GM12873 (cell line): ENCODE results near the gene PDSS2.
A peak's percentile ranks its signal among the peaks of the same experiment; 100 is the strongest.

Source experiments
- CTCF ChIP-seq: IDR thresholded peaks from 2 replicates; pipeline ENCODE4 v1.5.1; 2012; ENCODE audit warnings: low read depth, mild to moderate bottlenecking, moderate library complexity, low read length, control low read depth; ENCODE audit not compliant: insufficient read depth; ENCODE audit errors: missing control alignments

The PDSS2 gene

GRCh38 chr6:107185391-107185970 lies 273.9 kb downstream of the PDSS2 start:
- TF ChIP-seq CTCF = no peak

GRCh38 chr6:107184435-107184834 lies 274.9 kb downstream of the PDSS2 start:
- TF ChIP-seq CTCF = no peak

- TF ChIP-seq CTCF = no peak
Measured at GRCh38 chr6:107180099-107180498, 279.3 kb downstream of the PDSS2 start.

- peak; percentile 20 for TF ChIP-seq CTCF
Measured at GRCh38 chr6:107179004-107179403, 280.4 kb downstream of the PDSS2 start.

DNA sequence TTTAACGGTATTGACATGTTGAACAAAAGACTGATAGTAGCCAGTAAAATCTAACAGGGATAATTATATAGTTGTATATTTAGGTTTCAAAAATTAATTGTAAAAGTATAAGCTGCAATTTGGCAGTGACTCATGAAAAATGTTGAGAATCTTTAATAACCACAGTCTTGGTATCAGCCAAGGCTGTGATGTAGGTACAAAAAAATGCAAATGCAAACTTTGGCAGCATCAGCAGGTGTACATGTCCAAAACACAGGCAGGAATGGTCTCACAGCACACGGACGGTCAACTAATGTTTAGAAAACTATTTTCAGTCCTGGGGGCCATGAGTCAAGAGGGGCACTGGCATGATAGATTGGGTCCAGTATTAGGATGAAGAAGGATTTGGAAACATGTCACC lies 285.6 kb downstream of the PDSS2 start:
- TF ChIP-seq CTCF = no peak

- TF ChIP-seq CTCF = no peak
Measured at GRCh38 chr6:107171513-107171912, 287.9 kb downstream of the PDSS2 start.

DNA sequence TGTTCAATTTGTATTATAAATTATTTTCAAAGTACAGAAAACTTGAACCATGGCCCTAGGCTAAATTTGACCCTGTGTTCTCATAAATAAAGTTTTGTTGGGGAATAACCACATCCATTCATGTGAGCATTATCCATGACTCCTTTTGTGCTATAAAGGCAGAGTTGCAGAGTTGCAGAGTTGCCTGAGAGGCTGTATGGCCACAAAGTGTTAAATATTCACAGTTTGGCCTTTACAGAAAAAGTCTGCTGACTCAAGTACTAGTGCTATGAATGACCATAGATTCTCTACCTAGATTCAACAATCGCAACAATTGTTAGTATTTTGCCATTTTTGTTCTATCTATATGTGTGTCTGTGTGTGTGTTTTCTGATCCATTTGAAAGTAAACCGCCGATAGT lies 297.8 kb downstream of the PDSS2 start:
- no peak for TF ChIP-seq CTCF
